ENCODE results near the gene MAN2B2. TPM values are rescaled to one million over a fixed set of nuclear protein-coding genes. Genes with fewer than 3 reads are reported as not detected.

The MAN2B2 gene
- total RNA-seq, 2 donors from 2014 or later, result 30.7 to 31.1 TPM

DNA sequence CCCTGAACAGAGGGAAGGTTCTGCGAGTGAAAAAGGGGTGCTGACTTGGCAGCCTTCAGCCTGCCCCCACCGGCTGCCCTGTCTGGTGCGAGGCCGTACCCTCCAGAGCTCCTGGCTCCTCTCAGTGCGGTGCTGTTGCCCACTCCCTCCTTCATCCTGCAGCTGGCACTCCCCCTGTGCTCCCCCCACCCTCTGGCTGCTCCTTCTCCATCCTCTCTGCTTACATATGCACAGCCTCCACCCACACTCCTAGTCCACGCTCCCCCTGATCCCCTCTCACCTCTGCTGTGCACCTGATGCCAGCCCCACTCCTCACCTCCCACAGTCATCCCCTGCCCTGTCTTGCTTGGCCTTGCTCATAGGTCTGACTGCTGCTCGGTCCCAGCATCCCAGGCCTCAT, 9.9 kb downstream of the MAN2B2 start:
- intact Hi-C loops (cut with DNase I), result no loop called here
- TF ChIP-seq, protein P1, sequence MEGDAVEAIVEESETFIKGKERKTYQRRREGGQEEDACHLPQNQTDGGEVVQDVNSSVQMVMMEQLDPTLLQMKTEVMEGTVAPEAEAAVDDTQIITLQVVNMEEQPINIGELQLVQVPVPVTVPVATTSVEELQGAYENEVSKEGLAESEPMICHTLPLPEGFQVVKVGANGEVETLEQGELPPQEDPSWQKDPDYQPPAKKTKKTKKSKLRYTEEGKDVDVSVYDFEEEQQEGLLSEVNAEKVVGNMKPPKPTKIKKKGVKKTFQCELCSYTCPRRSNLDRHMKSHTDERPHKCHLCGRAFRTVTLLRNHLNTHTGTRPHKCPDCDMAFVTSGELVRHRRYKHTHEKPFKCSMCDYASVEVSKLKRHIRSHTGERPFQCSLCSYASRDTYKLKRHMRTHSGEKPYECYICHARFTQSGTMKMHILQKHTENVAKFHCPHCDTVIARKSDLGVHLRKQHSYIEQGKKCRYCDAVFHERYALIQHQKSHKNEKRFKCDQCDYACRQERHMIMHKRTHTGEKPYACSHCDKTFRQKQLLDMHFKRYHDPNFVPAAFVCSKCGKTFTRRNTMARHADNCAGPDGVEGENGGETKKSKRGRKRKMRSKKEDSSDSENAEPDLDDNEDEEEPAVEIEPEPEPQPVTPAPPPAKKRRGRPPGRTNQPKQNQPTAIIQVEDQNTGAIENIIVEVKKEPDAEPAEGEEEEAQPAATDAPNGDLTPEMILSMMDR (IDR thresholded peaks at IDR 0.05), result no peak
- Histone ChIP-seq H3K4me3 (no peak overlapping the region), H3K27ac (no peak overlapping the region), H3K27me3 (no peaks in the 10 kb centered on the region), H3K9ac (ENCODE audit: low read depth in 2 of 2, low read length in 2 of 2) (no peak overlapping the region), H3K36me3 (no peaks in the 10 kb centered on the region), H3K9me3 (no peaks in the 10 kb centered on the region), H3K4me1 (no peaks in the 10 kb centered on the region)
- DNase-seq, result no peak

DNA sequence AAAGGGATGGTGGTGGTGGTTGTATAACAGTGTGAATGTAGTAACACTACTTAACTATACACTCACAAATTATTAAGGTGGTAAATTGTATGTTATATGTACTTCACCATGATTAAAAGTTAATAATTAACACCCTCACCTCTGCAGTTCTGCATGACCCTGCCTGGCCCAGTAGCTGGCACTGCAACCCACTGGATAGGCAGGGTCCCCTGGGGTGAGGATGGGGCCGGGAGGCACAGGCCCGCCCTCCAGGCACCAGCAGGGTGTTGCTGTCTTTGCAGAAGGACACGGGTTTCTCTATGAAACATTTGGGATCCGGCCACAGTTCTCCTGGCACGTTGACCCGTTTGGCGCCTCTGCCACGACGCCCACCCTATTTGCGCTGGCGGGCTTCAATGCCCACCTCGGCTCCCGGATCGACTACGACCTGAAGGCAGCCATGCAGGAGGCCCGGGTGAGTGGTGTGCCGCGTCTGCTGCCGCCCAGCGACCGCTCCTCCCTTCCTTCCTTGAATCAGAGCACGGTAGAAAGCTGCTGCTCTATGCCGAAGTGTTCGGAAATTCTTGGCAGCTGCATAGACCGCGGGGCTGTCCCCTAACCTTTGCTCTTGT, 11.8 kb downstream of the MAN2B2 start:
- no peaks in the 10 kb centered on the region for H3K9me3 ChIP-seq
- H3K27ac ChIP-seq, result no peak overlapping the region
- TF ChIP-seq, protein P1 (IDR thresholded peaks at IDR 0.05), result no peak
- DNase-seq, result no peak
- H3K27me3 ChIP-seq, result no peaks in the 10 kb centered on the region
- intact Hi-C loops (cut with DNase I), result no loop called here
- no peak overlapping the region for H3K4me3 ChIP-seq
- H3K9ac ChIP-seq (ENCODE audit: low read depth in 2 of 2, low read length in 2 of 2), result no peak overlapping the region
- no peaks in the 10 kb centered on the region for H3K4me1 ChIP-seq
- H3K36me3 ChIP-seq, result no peaks in the 10 kb centered on the region

DNA sequence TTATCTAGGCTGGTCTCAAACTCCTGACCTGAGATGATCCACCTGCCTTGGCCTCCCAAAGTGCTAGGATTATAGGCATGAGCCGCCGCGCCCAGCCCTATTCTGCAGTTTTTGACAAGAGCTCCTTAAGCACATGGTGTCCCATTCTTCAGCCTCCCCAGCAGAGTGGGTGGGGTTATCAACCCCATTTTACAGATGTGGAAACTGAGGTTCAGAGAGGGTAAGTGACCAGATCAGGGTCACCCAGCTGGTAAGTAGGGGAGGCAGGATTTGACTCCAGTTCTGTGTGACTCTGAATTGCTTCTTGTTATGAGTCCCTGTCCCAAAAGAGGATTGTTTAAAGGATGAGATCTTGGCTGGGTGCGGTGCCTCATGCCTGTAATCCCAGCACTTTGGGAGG, 14.5 kb downstream of the MAN2B2 start:
- TF ChIP-seq, protein P1 (IDR thresholded peaks at IDR 0.05), result no peak
- DNase-seq, result no peak
- no peaks in the 10 kb centered on the region for H3K36me3 ChIP-seq

DNA sequence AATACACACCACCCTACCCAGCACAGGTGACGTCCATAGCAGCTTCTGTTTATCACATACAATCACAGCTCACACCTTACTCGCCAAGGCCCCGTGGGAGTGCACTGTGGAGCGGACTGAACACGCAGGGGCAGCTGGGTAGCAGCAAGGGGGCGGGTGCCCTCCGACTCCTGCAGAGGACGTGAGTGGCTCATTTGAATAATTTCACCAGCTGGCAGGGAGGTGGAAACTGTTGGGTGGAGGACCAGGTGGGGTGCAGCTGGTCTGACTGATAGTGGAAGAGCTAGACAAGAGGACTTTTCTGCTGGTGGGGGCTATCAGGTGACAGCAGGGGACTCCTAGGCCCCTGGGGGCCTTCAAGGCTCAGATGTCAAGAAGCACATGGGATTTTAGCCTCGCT, 16.3 kb downstream of the MAN2B2 start:
- H3K9me3 ChIP-seq, result no peaks in the 10 kb centered on the region
- no peaks in the 10 kb centered on the region for H3K4me1 ChIP-seq
- no peak overlapping the region for H3K4me3 ChIP-seq
- TF ChIP-seq, protein P1 (IDR thresholded peaks at IDR 0.05), result no peak
- H3K9ac ChIP-seq (ENCODE audit: low read depth in 2 of 2, low read length in 2 of 2), result no peak overlapping the region
- no peaks in the 10 kb centered on the region for H3K36me3 ChIP-seq
- DNase-seq, result no peak
- H3K27ac ChIP-seq, result no peak overlapping the region
- H3K27me3 ChIP-seq, result no peaks in the 10 kb centered on the region
- intact Hi-C loops (cut with DNase I), result no loop called here

More for the DNA sequence above, 14.5 kb downstream of the MAN2B2 start:
- intact Hi-C loops (cut with DNase I), result no loop called here
- Histone ChIP-seq H3K9ac (ENCODE audit: low read depth in 2 of 2, low read length in 2 of 2) (no peak overlapping the region), H3K4me3 (no peak overlapping the region), H3K9me3 (no peaks in the 10 kb centered on the region), H3K27ac (no peak overlapping the region), H3K27me3 (no peaks in the 10 kb centered on the region), H3K4me1 (no peaks in the 10 kb centered on the region)

DNA sequence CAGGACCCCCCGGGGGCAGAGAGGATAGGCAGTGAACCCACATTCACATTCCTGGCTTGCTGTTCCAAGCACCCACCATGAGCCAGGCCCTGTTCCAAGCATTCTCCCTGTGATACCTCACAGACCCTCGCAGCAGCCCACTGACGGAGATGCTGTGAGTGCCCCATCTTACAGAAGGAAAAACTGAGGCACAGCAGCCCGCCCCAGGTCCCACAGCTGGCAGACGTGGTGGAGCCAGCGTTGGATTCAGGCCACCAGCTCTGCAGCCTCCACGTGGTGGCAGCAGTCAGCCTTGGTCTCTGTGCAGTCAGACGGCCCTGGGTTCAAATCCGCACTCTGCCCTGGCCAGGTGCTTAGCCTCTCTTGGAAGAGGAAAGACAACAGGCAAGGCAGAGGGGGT, 16.8 kb downstream of the MAN2B2 start:
- DNase-seq, result no peak
- no peaks in the 10 kb centered on the region for H3K4me1 ChIP-seq
- TF ChIP-seq, protein P1 (IDR thresholded peaks at IDR 0.05), result no peak
- H3K27me3 ChIP-seq, result no peaks in the 10 kb centered on the region
- no peaks in the 10 kb centered on the region for H3K9me3 ChIP-seq
- no peak overlapping the region for H3K9ac ChIP-seq (ENCODE audit: low read depth in 2 of 2, low read length in 2 of 2)
- H3K4me3 ChIP-seq, result no peak overlapping the region
- no peaks in the 10 kb centered on the region for H3K36me3 ChIP-seq
- intact Hi-C loops (cut with DNase I), result no loop called here
- no peak overlapping the region for H3K27ac ChIP-seq
